ENCODE data around the gene DARS2. TPM values are rescaled to one million over a fixed set of nuclear protein-coding genes. Genes with fewer than 3 reads are reported as not detected.

DARS2 gene
- polyA plus RNA-seq, 3 donors: 3.2 to 8.2 (median 6.2) TPM

DNA sequence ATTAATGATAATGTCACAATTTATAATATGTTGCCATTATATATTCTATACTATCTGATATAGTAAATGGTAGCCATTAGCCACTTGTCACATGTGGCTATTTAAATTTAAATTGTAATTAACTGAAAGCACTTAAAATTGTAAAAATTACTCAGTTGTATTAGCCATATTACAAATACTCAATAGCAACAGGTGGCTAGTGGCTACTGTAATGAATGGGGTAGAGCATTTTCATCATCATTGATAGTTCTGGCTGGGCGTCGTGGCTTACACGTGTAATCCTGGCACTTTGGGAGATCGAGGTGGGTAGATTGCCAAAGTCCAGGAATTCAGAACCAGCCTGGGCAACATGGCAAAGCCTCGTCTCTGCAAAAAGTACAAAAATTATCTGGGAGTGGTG, 60.2 kb downstream of the DARS2 start:
- H3K4me2 ChIP-seq (replicated peaks; ENCODE audit: extremely low read depth, low read length, poor library complexity, severe bottlenecking): no peak overlapping the region
- TF ChIP-seq, protein P1, sequence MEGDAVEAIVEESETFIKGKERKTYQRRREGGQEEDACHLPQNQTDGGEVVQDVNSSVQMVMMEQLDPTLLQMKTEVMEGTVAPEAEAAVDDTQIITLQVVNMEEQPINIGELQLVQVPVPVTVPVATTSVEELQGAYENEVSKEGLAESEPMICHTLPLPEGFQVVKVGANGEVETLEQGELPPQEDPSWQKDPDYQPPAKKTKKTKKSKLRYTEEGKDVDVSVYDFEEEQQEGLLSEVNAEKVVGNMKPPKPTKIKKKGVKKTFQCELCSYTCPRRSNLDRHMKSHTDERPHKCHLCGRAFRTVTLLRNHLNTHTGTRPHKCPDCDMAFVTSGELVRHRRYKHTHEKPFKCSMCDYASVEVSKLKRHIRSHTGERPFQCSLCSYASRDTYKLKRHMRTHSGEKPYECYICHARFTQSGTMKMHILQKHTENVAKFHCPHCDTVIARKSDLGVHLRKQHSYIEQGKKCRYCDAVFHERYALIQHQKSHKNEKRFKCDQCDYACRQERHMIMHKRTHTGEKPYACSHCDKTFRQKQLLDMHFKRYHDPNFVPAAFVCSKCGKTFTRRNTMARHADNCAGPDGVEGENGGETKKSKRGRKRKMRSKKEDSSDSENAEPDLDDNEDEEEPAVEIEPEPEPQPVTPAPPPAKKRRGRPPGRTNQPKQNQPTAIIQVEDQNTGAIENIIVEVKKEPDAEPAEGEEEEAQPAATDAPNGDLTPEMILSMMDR (IDR thresholded peaks at IDR 0.05): no peak
- Mint-ChIP-seq H3K4me3 (no peak overlapping the region), H3K36me3 (peaks cover 22 to 32% of the 10 kb centered on the region in 2 donors), H3K27ac (no peak overlapping the region), H3K4me1 (peaks cover 4% of the 10 kb centered on the region), H3K9me3 (peaks cover 0 to 8% (median 0%) of the 10 kb centered on the region in 7 donors), H3K27me3 (ENCODE audit: low read depth in 3 of 3) (peaks cover 0 to 2% (median 0%) of the 10 kb centered on the region in 3 donors)
- no peak overlapping the region for H3K4me3 ChIP-seq (replicated peaks in 1 of 3; ENCODE audit: low read depth in 2 of 3, low read length in 3 of 3)
- no peak for DNase-seq
- WGBS (ENCODE audit: insufficient coverage): 100% methylated on average over 5 of the region's 5 CpGs
- no peaks in the 10 kb centered on the region for H3K9me3 ChIP-seq (replicated peaks in 1 of 2; ENCODE audit: control insufficient read depth in 1 of 2, insufficient read depth in 1 of 2, low read length in 2 of 2)
- H3K27me3 ChIP-seq (ENCODE audit: control insufficient read depth in 2 of 2, insufficient read depth in 2 of 2, low read length in 2 of 2): no peaks in the 10 kb centered on the region
- H3K4me1 ChIP-seq (ENCODE audit: control insufficient read depth in 1 of 2, insufficient read depth in 2 of 2, low read length in 2 of 2): no peaks in the 10 kb centered on the region
- no peaks in the 10 kb centered on the region for H3K79me2 ChIP-seq (ENCODE audit: insufficient read depth, low read length)
- peaks cover 4% of the 10 kb centered on the region for H4K20me1 ChIP-seq (ENCODE audit: insufficient read depth, low read length)
- H3K27ac ChIP-seq (ENCODE audit: low read depth in 1 of 2, low read length in 2 of 2): no peak overlapping the region
- peaks cover 28 to 47% of the 10 kb centered on the region in 2 donors for H3K36me3 ChIP-seq (replicated peaks in 1 of 2; ENCODE audit: control insufficient read depth in 1 of 2, insufficient read depth in 2 of 2, low read length in 2 of 2)
- H3K9ac ChIP-seq (ENCODE audit: insufficient read depth, low read length, poor library complexity, severe bottlenecking): no peak overlapping the region
- H2AFZ ChIP-seq (ENCODE audit: insufficient read depth, low read depth, low read length, poor library complexity, severe bottlenecking): no peak overlapping the region
- intact Hi-C loops (cut with micrococcal nuclease): no loop called here

DNA sequence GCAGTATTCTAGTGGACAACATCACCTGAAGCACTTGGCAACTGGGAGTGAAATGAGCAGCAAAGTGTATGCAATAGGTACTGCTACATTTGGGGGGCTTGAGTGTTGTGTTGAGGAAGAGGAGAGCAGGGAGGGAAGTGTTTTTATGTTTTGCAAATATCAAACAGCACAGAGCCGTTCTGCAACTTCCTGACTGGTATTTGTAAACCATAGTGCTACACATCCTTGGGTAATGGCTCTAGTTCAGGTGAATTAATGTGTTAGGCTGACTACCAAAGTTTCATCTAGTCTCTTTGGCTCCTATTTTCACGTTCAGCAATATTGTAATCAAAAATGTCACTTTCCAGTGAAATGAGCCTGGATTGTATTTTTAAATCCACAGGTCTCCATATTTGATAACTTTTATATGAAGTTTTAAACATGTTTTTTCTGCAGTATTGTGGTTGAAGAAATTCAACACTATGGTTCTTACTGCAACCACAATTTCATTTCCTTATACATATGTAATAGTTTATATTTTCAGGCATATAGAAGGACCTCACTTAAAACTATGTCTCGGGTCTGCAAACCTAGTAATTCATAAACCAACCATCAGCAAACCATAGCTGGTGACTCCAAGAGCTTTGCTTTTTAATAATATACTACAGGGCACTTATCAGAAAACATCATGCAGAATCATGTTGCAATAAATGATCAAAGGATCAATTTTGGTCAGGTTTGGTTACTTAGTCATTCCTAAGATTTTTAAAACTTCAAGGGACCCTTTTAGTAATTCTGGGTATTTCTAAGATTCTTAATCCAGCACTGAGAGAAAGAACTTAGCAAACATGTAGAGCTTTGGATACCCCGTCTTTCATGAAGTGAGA, 62.5 kb downstream of the DARS2 start:
- no CpG with 5 or more reads among the region's 4 CpGs for WGBS (ENCODE audit: insufficient coverage)
- no peak overlapping the region for H3K4me3 Mint-ChIP-seq

More for the DNA sequence above, 62.5 kb downstream of the DARS2 start:
- Histone ChIP-seq H3K27ac (ENCODE audit: low read depth in 1 of 2, low read length in 2 of 2) (no peak overlapping the region), H4K20me1 (ENCODE audit: insufficient read depth, low read length) (peaks cover 4% of the 10 kb centered on the region), H2AFZ (ENCODE audit: insufficient read depth, low read depth, low read length, poor library complexity, severe bottlenecking) (no peak overlapping the region), H3K9me3 (replicated peaks in 1 of 2; ENCODE audit: control insufficient read depth in 1 of 2, insufficient read depth in 1 of 2, low read length in 2 of 2) (no peaks in the 10 kb centered on the region), H3K27me3 (ENCODE audit: control insufficient read depth in 2 of 2, insufficient read depth in 2 of 2, low read length in 2 of 2) (no peaks in the 10 kb centered on the region), H3K9ac (ENCODE audit: insufficient read depth, low read length, poor library complexity, severe bottlenecking) (no peak overlapping the region), H3K4me3 (replicated peaks in 1 of 3; ENCODE audit: low read depth in 2 of 3, low read length in 3 of 3) (no peak overlapping the region), H3K4me1 (ENCODE audit: control insufficient read depth in 1 of 2, insufficient read depth in 2 of 2, low read length in 2 of 2) (no peaks in the 10 kb centered on the region), H3K36me3 (replicated peaks in 1 of 2; ENCODE audit: control insufficient read depth in 1 of 2, insufficient read depth in 2 of 2, low read length in 2 of 2) (peaks cover 28 to 56% of the 10 kb centered on the region in 2 donors), H3K4me2 (replicated peaks; ENCODE audit: extremely low read depth, low read length, poor library complexity, severe bottlenecking) (no peak overlapping the region), H3K79me2 (ENCODE audit: insufficient read depth, low read length) (no peaks in the 10 kb centered on the region)
- Mint-ChIP-seq H3K9me3 (peaks cover 0 to 4% (median 0%) of the 10 kb centered on the region in 7 donors), H3K4me1 (peaks cover 4% of the 10 kb centered on the region), H3K27ac (no peak overlapping the region), H3K36me3 (peaks cover 25 to 37% of the 10 kb centered on the region in 2 donors), H3K27me3 (ENCODE audit: low read depth in 3 of 3) (peaks cover 0 to 2% (median 0%) of the 10 kb centered on the region in 3 donors)
- TF ChIP-seq, protein P1 (IDR thresholded peaks at IDR 0.05): no peak
- intact Hi-C loops (cut with micrococcal nuclease): no loop called here
- DNase-seq: no peak

All from CD14-positive monocyte (primary cell).